ENCODE results near the gene TEKTIP1. TPM values are rescaled to one million over a fixed set of nuclear protein-coding genes. Genes with fewer than 3 reads are reported as not detected.

The TEKTIP1 gene
- total RNA-seq, 1 experiment from 2014 or later, result 2.7 TPM

GRCh38 chr19:3589949-3590348 is 51.0 kb downstream of the TEKTIP1 start:
- no peaks in the 10 kb centered on the region for H3K36me3 Mint-ChIP-seq (ENCODE audit: insufficient read depth, unreplicated experiment)
- no peaks in the 10 kb centered on the region for H3K9me3 Mint-ChIP-seq (ENCODE audit: low read depth, unreplicated experiment)
- TF ChIP-seq CTCF (IDR thresholded peaks at IDR 0.05; ENCODE audit: unreplicated experiment), result no peak
- no peaks in the 10 kb centered on the region for H3K4me1 Mint-ChIP-seq (ENCODE audit: low read depth, unreplicated experiment)
- BruUV-seq (replicated peaks), result no TSS peak
- H3K4me3 Mint-ChIP-seq (ENCODE audit: low read depth, unreplicated experiment), result no peak overlapping the region
- no peak for DNase-seq
- H3K27ac Mint-ChIP-seq (ENCODE audit: unreplicated experiment), result no peak overlapping the region
- H3K27me3 Mint-ChIP-seq (ENCODE audit: unreplicated experiment), result peaks cover 23% of the 10 kb centered on the region
- intact Hi-C loops (cut with micrococcal nuclease; ENCODE audit: unreplicated experiment), result no loop called here
- CTCF ChIA-PET, result no interaction called here

GRCh38 chr19:3590991-3591659 is 52.2 kb downstream of the TEKTIP1 start:
- TF ChIP-seq CTCF (IDR thresholded peaks at IDR 0.05; ENCODE audit: unreplicated experiment), result no peak
- no peaks in the 10 kb centered on the region for H3K4me1 Mint-ChIP-seq (ENCODE audit: low read depth, unreplicated experiment)
- H3K27me3 Mint-ChIP-seq (ENCODE audit: unreplicated experiment), result peaks cover 23% of the 10 kb centered on the region
- H3K4me3 Mint-ChIP-seq (ENCODE audit: low read depth, unreplicated experiment), result no peak overlapping the region
- H3K9me3 Mint-ChIP-seq (ENCODE audit: low read depth, unreplicated experiment), result no peaks in the 10 kb centered on the region
- intact Hi-C loops (cut with micrococcal nuclease; ENCODE audit: unreplicated experiment), result no loop called here
- no peak overlapping the region for H3K27ac Mint-ChIP-seq (ENCODE audit: unreplicated experiment)
- no TSS peak for BruUV-seq (replicated peaks)
- H3K36me3 Mint-ChIP-seq (ENCODE audit: insufficient read depth, unreplicated experiment), result no peaks in the 10 kb centered on the region
- no peak for DNase-seq
- CTCF ChIA-PET, result no interaction called here

GRCh38 chr19:3591876-3592613 is 53.1 kb downstream of the TEKTIP1 start:
- Mint-ChIP-seq H3K27ac (ENCODE audit: unreplicated experiment) (no peak overlapping the region), H3K4me3 (ENCODE audit: low read depth, unreplicated experiment) (no peak overlapping the region), H3K27me3 (ENCODE audit: unreplicated experiment) (peaks cover 23% of the 10 kb centered on the region), H3K36me3 (ENCODE audit: insufficient read depth, unreplicated experiment) (no peaks in the 10 kb centered on the region), H3K9me3 (ENCODE audit: low read depth, unreplicated experiment) (no peaks in the 10 kb centered on the region), H3K4me1 (ENCODE audit: low read depth, unreplicated experiment) (no peaks in the 10 kb centered on the region)
- DNase-seq, result no peak
- intact Hi-C loops (cut with micrococcal nuclease; ENCODE audit: unreplicated experiment), result no loop called here
- CTCF ChIA-PET, result interaction anchor here (0.5 to 0.6 kb wide), 2 partner anchors 12 to 226 kb away, joined by 3 to 4 read pairs; no protein-coding TSS in a partner anchor
- no TSS peak for BruUV-seq (replicated peaks)
- no peak for TF ChIP-seq CTCF (IDR thresholded peaks at IDR 0.05; ENCODE audit: unreplicated experiment)

- no peak for TF ChIP-seq CTCF (IDR thresholded peaks at IDR 0.05; ENCODE audit: unreplicated experiment)
These were observed 54.2 kb downstream of the TEKTIP1 start for GRCh38 chr19:3593156-3593555.

More at GRCh38 chr19:3593156-3593555, 54.2 kb downstream of the TEKTIP1 start:
- Mint-ChIP-seq H3K27ac (ENCODE audit: unreplicated experiment) (no peak overlapping the region), H3K4me3 (ENCODE audit: low read depth, unreplicated experiment) (no peak overlapping the region), H3K27me3 (ENCODE audit: unreplicated experiment) (peaks cover 23% of the 10 kb centered on the region), H3K4me1 (ENCODE audit: low read depth, unreplicated experiment) (no peaks in the 10 kb centered on the region), H3K36me3 (ENCODE audit: insufficient read depth, unreplicated experiment) (no peaks in the 10 kb centered on the region), H3K9me3 (ENCODE audit: low read depth, unreplicated experiment) (no peaks in the 10 kb centered on the region)
- CTCF ChIA-PET, result no interaction called here
- intact Hi-C loops (cut with micrococcal nuclease; ENCODE audit: unreplicated experiment), result no loop called here
- DNase-seq, result no peak
- BruUV-seq (replicated peaks), result no TSS peak

Other genes with a start within 250 kb of the TEKTIP1 start
- gene NFIC, start 172.6 kb upstream of the TEKTIP1 start, total RNA-seq (2022), result 56.3 and 60.5 TPM in 2 replicates
- gene SMIM24, start 58.6 kb upstream of the TEKTIP1 start, total RNA-seq (2022), result 1.5 and 6.3 TPM in 2 replicates
- not detected in 2 replicates for gene SMIM44, start 55.7 kb upstream of the TEKTIP1 start, total RNA-seq (2022)
- 10.9 and 11.6 TPM in 2 replicates for gene DOHH, start 38.5 kb upstream of the TEKTIP1 start, total RNA-seq (2022)
- gene FZR1, start 32.9 kb upstream of the TEKTIP1 start, total RNA-seq (2022), result 33.1 and 34.5 TPM in 2 replicates
- gene MFSD12, start 18.4 kb downstream of the TEKTIP1 start, total RNA-seq (2022), result 95.2 and 105 TPM in 2 replicates
- 58.1 and 58.4 TPM in 2 replicates for gene HMG20B, start 33.8 kb downstream of the TEKTIP1 start, total RNA-seq (2022)
- not detected in 2 replicates for gene GIPC3, start 46.3 kb downstream of the TEKTIP1 start, total RNA-seq (2022)
- 0.20 and 0.24 TPM in 2 replicates for gene TBXA2R, start 67.7 kb downstream of the TEKTIP1 start, total RNA-seq (2022)
- gene CACTIN, start 87.6 kb downstream of the TEKTIP1 start, total RNA-seq (2022), result 20.2 and 21.4 TPM in 2 replicates
- 23.6 and 26.3 TPM in 2 replicates for gene PIP5K1C, start 161.3 kb downstream of the TEKTIP1 start, total RNA-seq (2022)
- 84.8 and 111 TPM in 2 replicates for gene TJP3, start 169.2 kb downstream of the TEKTIP1 start, total RNA-seq (2022)
- gene APBA3, start 222.5 kb downstream of the TEKTIP1 start, total RNA-seq (2022), result 18.1 and 19.6 TPM in 2 replicates
- 26.1 and 31.0 TPM in 2 replicates for gene MRPL54, start 223.5 kb downstream of the TEKTIP1 start, total RNA-seq (2022)
- gene RAX2, start 233.1 kb downstream of the TEKTIP1 start, total RNA-seq (2022), result not detected in 2 replicates
- not detected in 2 replicates for gene MATK, start 247.2 kb downstream of the TEKTIP1 start, total RNA-seq (2022)

All from Calu3 (cell line).